ENCODE data around the gene MBD5.

Gene MBD5

GRCh38 chr2:148255929-148256328 is 235.0 kb downstream of the MBD5 start:
- Histone ChIP-seq H3K27ac (ENCODE audit: low read depth, low read length) (no peak overlapping the region), H3K4me3 (ENCODE audit: low read depth, low read length) (no peak overlapping the region), H3K27me3 (ENCODE audit: control insufficient read depth, insufficient read depth, low read length) (no peaks in the 10 kb centered on the region), H3K4me1 (ENCODE audit: control insufficient read depth, insufficient read depth, low read length) (no peaks in the 10 kb centered on the region), H3K9ac (ENCODE audit: low read length) (no peak overlapping the region), H3K9me3 (ENCODE audit: control insufficient read depth, insufficient read depth, low read depth, low read length) (peaks cover 62% of the 10 kb centered on the region), H3K36me3 (ENCODE audit: control insufficient read depth, insufficient read depth, low read length) (peaks cover 23% of the 10 kb centered on the region)

- Histone ChIP-seq H3K27me3 (ENCODE audit: control insufficient read depth, insufficient read depth, low read length) (no peaks in the 10 kb centered on the region), H3K9me3 (ENCODE audit: control insufficient read depth, insufficient read depth, low read depth, low read length) (peaks cover 57% of the 10 kb centered on the region), H3K36me3 (ENCODE audit: control insufficient read depth, insufficient read depth, low read length) (peaks cover 23% of the 10 kb centered on the region), H3K9ac (ENCODE audit: low read length) (no peak overlapping the region), H3K4me3 (ENCODE audit: low read depth, low read length) (no peak overlapping the region), H3K27ac (ENCODE audit: low read depth, low read length) (no peak overlapping the region), H3K4me1 (ENCODE audit: control insufficient read depth, insufficient read depth, low read length) (no peaks in the 10 kb centered on the region)
These were observed 236.4 kb downstream of the MBD5 start for GRCh38 chr2:148257276-148257675.

GRCh38 chr2:148258124-148258523 is 237.2 kb downstream of the MBD5 start:
- Histone ChIP-seq H3K27me3 (ENCODE audit: control insufficient read depth, insufficient read depth, low read length) (no peaks in the 10 kb centered on the region), H3K36me3 (ENCODE audit: control insufficient read depth, insufficient read depth, low read length) (peaks cover 23% of the 10 kb centered on the region), H3K27ac (ENCODE audit: low read depth, low read length) (no peak overlapping the region), H3K4me1 (ENCODE audit: control insufficient read depth, insufficient read depth, low read length) (no peaks in the 10 kb centered on the region), H3K9me3 (ENCODE audit: control insufficient read depth, insufficient read depth, low read depth, low read length) (peaks cover 49% of the 10 kb centered on the region), H3K4me3 (ENCODE audit: low read depth, low read length) (no peak overlapping the region), H3K9ac (ENCODE audit: low read length) (no peak overlapping the region)

GRCh38 chr2:148259674-148260073 is 238.8 kb downstream of the MBD5 start:
- H3K4me1 ChIP-seq (ENCODE audit: control insufficient read depth, insufficient read depth, low read length) = no peaks in the 10 kb centered on the region
- H3K9ac ChIP-seq (ENCODE audit: low read length) = no peak overlapping the region
- H3K27ac ChIP-seq (ENCODE audit: low read depth, low read length) = no peak overlapping the region
- peaks cover 33% of the 10 kb centered on the region for H3K9me3 ChIP-seq (ENCODE audit: control insufficient read depth, insufficient read depth, low read depth, low read length)
- H3K4me3 ChIP-seq (ENCODE audit: low read depth, low read length) = no peak overlapping the region
- peaks cover 12% of the 10 kb centered on the region for H3K36me3 ChIP-seq (ENCODE audit: control insufficient read depth, insufficient read depth, low read length)
- H3K27me3 ChIP-seq (ENCODE audit: control insufficient read depth, insufficient read depth, low read length) = no peaks in the 10 kb centered on the region

- Histone ChIP-seq H3K9ac (ENCODE audit: low read length) (no peak overlapping the region), H3K4me3 (ENCODE audit: low read depth, low read length) (no peak overlapping the region), H3K27me3 (ENCODE audit: control insufficient read depth, insufficient read depth, low read length) (no peaks in the 10 kb centered on the region), H3K9me3 (ENCODE audit: control insufficient read depth, insufficient read depth, low read depth, low read length) (peaks cover 13% of the 10 kb centered on the region), H3K36me3 (ENCODE audit: control insufficient read depth, insufficient read depth, low read length) (0 out of 2 replicates have a peak, but pooled peaks cover 6% of the 10 kb centered on the region), H3K27ac (ENCODE audit: low read depth, low read length) (no peak overlapping the region), H3K4me1 (ENCODE audit: control insufficient read depth, insufficient read depth, low read length) (no peaks in the 10 kb centered on the region)
These were observed 243.0 kb downstream of the MBD5 start for GRCh38 chr2:148263890-148264289.

- no peaks in the 10 kb centered on the region for H3K9me3 ChIP-seq (ENCODE audit: control insufficient read depth, insufficient read depth, low read depth, low read length)
- H3K9ac ChIP-seq (ENCODE audit: low read length) = no peak overlapping the region
- H3K4me3 ChIP-seq (ENCODE audit: low read depth, low read length) = no peak overlapping the region
- no peaks in the 10 kb centered on the region for H3K36me3 ChIP-seq (ENCODE audit: control insufficient read depth, insufficient read depth, low read length)
- H3K4me1 ChIP-seq (ENCODE audit: control insufficient read depth, insufficient read depth, low read length) = no peaks in the 10 kb centered on the region; the same call in 1 of the 2 replicates
- H3K27me3 ChIP-seq (ENCODE audit: control insufficient read depth, insufficient read depth, low read length) = no peaks in the 10 kb centered on the region
- no peak overlapping the region for H3K27ac ChIP-seq (ENCODE audit: low read depth, low read length)
These were observed 252.3 kb downstream of the MBD5 start for GRCh38 chr2:148273158-148273691.

GRCh38 chr2:148279216-148279615 is 258.3 kb downstream of the MBD5 start:
- Histone ChIP-seq H3K4me1 (ENCODE audit: control insufficient read depth, insufficient read depth, low read length) (no peaks in the 10 kb centered on the region), H3K4me3 (ENCODE audit: low read depth, low read length) (no peak overlapping the region), H3K9me3 (ENCODE audit: control insufficient read depth, insufficient read depth, low read depth, low read length) (no peaks in the 10 kb centered on the region), H3K9ac (ENCODE audit: low read length) (no peak overlapping the region), H3K27ac (ENCODE audit: low read depth, low read length) (no peak overlapping the region), H3K27me3 (ENCODE audit: control insufficient read depth, insufficient read depth, low read length) (no peaks in the 10 kb centered on the region), H3K36me3 (ENCODE audit: control insufficient read depth, insufficient read depth, low read length) (no peaks in the 10 kb centered on the region)

- no peaks in the 10 kb centered on the region for H3K4me1 ChIP-seq (ENCODE audit: control insufficient read depth, insufficient read depth, low read length)
- H3K27me3 ChIP-seq (ENCODE audit: control insufficient read depth, insufficient read depth, low read length) = no peaks in the 10 kb centered on the region
- no peaks in the 10 kb centered on the region for H3K36me3 ChIP-seq (ENCODE audit: control insufficient read depth, insufficient read depth, low read length)
- peaks cover 3% of the 10 kb centered on the region for H3K9me3 ChIP-seq (ENCODE audit: control insufficient read depth, insufficient read depth, low read depth, low read length)
- no peak overlapping the region for H3K9ac ChIP-seq (ENCODE audit: low read length)
- no peak overlapping the region for H3K4me3 ChIP-seq (ENCODE audit: low read depth, low read length)
- no peak overlapping the region for H3K27ac ChIP-seq (ENCODE audit: low read depth, low read length)
These were observed 261.3 kb downstream of the MBD5 start for GRCh38 chr2:148282201-148282600.

- no peaks in the 10 kb centered on the region; the same call in 1 of the 2 replicates for H3K4me1 ChIP-seq (ENCODE audit: control insufficient read depth, insufficient read depth, low read length)
These were observed 271.5 kb downstream of the MBD5 start for GRCh38 chr2:148292431-148292830.

GRCh38 chr2:148298196-148298595 is 277.3 kb downstream of the MBD5 start:
- Histone ChIP-seq H3K9me3 (ENCODE audit: control insufficient read depth, insufficient read depth, low read depth, low read length) (no peaks in the 10 kb centered on the region), H3K9ac (ENCODE audit: low read length) (no peak overlapping the region), H3K27me3 (ENCODE audit: control insufficient read depth, insufficient read depth, low read length) (no peaks in the 10 kb centered on the region), H3K4me1 (ENCODE audit: control insufficient read depth, insufficient read depth, low read length) (peaks cover 21% of the 10 kb centered on the region), H3K4me3 (ENCODE audit: low read depth, low read length) (no peak overlapping the region), H3K27ac (ENCODE audit: low read depth, low read length) (no peak overlapping the region), H3K36me3 (ENCODE audit: control insufficient read depth, insufficient read depth, low read length) (no peaks in the 10 kb centered on the region)

More at GRCh38 chr2:148292431-148292830, 271.5 kb downstream of the MBD5 start:
- Histone ChIP-seq H3K36me3 (ENCODE audit: control insufficient read depth, insufficient read depth, low read length) (0 out of 2 replicates have a peak, but pooled peaks cover 3% of the 10 kb centered on the region), H3K27me3 (ENCODE audit: control insufficient read depth, insufficient read depth, low read length) (no peaks in the 10 kb centered on the region), H3K9ac (ENCODE audit: low read length) (no peak overlapping the region), H3K27ac (ENCODE audit: low read depth, low read length) (no peak overlapping the region), H3K9me3 (ENCODE audit: control insufficient read depth, insufficient read depth, low read depth, low read length) (peaks cover 3% of the 10 kb centered on the region), H3K4me3 (ENCODE audit: low read depth, low read length) (no peak overlapping the region)

GRCh38 chr2:148299616-148300015 is 278.7 kb downstream of the MBD5 start:
- no peaks in the 10 kb centered on the region for H3K27me3 ChIP-seq (ENCODE audit: control insufficient read depth, insufficient read depth, low read length)
- H3K4me3 ChIP-seq (ENCODE audit: low read depth, low read length) = no peak overlapping the region
- H3K36me3 ChIP-seq (ENCODE audit: control insufficient read depth, insufficient read depth, low read length) = no peaks in the 10 kb centered on the region
- no peak overlapping the region for H3K27ac ChIP-seq (ENCODE audit: low read depth, low read length)
- H3K9ac ChIP-seq (ENCODE audit: low read length) = no peak overlapping the region
- no peaks in the 10 kb centered on the region for H3K9me3 ChIP-seq (ENCODE audit: control insufficient read depth, insufficient read depth, low read depth, low read length)
- H3K4me1 ChIP-seq (ENCODE audit: control insufficient read depth, insufficient read depth, low read length) = peaks cover 34% of the 10 kb centered on the region
